Stimulated activated CD8-positive, alpha-beta memory T cell treated with anti-CD3 and anti-CD28 coated beads, Interleukin-4, amount 100 ng/mL, for 24 hours (primary cell): ENCODE measurements around the gene FRMPD3.

Experiments used
- DNase-seq: peaks from one replicate; pipeline ENCODE4 v3.0.0-alpha.2; 2020; ENCODE audit warnings: low read depth

Gene FRMPD3

DNA sequence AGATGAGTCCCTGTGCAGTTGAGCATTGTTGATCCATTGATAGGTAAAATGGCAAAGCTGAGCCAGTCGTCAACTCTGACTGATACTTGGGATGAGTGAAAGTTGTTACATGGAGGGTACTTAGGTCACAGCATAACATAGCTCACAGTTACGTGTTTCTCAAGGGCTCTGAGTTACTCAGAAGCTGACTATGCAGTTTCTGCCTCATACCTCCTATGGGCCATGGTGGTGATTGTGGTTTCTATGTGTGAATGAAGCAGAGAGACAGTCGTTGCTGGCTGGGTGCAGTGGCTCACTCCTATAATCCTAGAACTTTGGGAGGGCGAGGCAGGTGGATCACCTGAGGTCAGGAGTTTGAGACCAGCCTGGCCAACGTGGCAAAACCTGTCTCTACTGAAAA lies 30.8 kb downstream of the FRMPD3 start:
- DNase-seq = no peak

DNA sequence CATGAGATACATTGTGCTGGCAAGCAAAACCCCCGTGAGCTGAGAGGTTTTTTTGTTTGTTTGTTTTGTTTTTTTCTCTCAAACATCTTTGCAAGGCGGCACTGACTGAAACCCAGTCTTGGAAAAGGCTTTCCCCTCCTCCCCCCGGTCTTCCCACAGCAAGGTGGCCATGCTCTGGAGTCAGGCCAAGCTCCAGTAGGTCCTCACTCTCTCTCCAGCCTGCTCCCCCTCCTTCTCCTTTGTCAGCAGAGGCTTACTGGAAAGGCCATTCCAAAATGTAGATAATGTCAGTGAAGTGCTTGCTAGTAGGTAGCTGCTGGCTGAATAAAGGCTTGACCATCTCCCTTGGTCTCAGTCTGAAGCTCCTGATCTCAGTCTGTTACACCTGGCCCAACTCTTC lies 32.6 kb downstream of the FRMPD3 start:
- no peak for DNase-seq

DNA sequence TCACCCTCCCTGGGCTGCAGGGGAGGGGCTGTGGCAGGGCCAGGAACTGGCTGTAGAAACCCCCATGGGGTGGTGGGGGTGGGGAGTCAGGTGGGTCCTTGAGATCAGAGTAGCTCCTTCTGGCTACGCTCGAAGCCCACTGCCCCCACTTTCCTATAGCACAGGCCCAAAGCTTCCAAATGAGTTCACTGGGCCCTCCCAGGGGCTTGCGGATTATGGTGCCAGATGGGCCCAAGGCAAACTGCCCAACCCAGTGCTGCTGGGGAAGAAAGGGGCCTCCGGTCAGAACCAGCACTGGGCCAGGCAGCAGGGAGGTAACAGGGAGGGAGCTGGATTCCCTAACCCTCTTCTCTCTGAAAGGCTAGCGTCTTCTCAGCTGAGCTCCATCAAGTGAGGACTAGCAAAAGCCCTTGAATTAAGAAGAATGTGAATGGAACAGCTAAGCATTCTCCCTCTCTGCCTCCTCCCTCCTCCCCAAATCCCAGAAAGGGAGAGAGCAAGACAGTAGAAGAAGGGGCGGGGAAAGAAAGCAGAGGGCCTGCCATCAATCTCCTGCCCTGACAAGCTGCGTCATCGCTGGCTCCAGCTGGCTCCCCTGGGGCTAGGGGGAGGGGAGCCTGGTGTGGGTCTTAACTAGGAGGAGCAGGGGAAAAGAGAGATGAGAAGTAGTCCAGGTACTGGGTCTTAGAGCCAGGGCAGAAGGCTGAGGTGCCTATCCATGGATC lies 34.7 kb downstream of the FRMPD3 start:
- no peak for DNase-seq

DNA sequence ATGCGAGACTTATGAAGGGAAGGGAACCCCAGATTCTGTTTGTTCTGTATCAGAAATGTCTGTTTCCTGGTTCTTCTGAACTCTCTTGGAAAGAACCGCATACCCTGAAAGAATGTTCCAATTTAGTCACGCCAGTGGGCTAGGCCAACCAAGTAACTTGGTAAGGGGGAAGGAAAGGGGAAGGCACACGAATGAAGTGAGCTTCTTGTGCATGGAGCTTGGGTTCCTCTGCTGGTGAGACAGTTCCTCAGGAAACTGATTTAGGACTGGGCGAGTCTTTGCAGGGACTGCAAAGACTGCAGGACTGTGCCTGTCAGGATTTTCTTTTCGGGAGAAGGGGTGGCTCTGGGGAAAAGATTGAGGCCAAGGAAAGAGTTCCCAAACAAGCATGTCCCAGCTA lies 35.6 kb downstream of the FRMPD3 start:
- no peak for DNase-seq

DNA sequence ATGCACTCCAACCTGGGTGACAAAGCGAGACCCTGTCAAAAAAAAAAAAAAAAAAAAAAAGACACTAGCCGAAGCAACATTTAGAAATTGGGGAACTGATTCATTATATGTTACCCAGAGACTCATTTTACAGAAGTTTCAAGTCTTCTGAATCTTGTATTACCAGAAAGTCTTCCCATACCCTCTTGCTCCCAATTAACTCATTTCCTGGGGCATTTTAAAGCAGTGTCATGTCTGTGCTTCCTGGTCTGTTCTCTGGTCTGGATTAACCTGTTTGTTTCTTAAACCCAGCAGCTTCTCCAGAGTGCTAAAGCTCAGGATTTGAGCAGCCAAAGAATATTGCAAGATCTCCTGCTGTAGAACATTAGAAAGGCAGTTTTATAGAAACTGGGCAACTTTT lies 43.7 kb downstream of the FRMPD3 start:
- no peak for DNase-seq

DNA sequence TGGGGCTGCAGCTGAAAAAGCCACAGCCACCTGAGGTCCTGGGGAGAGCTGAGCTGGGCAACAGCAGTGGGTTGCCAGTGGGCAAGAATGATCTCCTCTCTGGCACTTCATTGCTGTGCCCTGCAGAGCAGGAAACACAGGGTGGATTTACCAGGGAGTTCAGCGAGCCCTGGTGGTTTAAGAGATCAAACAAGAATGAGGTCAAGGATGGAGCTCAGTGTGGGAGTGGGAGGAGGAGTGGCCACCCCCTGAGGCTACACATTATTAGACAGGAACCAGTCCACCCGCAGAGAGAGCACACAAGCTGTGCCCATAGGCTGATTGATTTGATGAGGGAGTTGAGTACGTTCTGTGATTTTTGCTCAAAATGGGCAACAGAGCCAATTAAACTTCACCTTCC lies 47.3 kb downstream of the FRMPD3 start:
- no peak for DNase-seq
